RPMI8226 (cell line): ENCODE data around the gene UST.
"Not testable (repeated sequence)": the region's sequence is repeated elsewhere in the genome, so short reads cannot be mapped to it uniquely, and the experiment has no call there.

Experiments
- DNase-seq: peaks from one replicate; pipeline ENCODE4 v3.0.0-alpha.2; 2015

The UST gene

DNA sequence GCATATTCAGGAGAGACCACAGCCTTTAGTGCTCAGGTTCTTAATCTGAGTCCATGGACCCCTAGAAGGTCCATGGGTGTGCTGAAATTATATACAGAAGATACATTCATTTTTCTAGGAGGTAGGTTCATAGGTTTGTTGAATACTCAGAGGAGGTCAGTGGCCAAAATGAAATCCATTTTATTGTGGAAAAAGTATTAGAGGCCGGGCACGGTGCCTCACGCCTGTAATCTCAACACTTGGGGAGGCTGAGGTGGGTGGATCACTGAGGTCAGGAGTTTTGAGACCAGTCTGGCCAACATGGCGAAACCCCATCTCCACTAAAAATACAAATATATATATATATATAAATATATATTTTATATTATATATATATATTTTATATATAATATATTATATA lies 9.0 kb upstream of the UST start:
- no peak for DNase-seq

DNA sequence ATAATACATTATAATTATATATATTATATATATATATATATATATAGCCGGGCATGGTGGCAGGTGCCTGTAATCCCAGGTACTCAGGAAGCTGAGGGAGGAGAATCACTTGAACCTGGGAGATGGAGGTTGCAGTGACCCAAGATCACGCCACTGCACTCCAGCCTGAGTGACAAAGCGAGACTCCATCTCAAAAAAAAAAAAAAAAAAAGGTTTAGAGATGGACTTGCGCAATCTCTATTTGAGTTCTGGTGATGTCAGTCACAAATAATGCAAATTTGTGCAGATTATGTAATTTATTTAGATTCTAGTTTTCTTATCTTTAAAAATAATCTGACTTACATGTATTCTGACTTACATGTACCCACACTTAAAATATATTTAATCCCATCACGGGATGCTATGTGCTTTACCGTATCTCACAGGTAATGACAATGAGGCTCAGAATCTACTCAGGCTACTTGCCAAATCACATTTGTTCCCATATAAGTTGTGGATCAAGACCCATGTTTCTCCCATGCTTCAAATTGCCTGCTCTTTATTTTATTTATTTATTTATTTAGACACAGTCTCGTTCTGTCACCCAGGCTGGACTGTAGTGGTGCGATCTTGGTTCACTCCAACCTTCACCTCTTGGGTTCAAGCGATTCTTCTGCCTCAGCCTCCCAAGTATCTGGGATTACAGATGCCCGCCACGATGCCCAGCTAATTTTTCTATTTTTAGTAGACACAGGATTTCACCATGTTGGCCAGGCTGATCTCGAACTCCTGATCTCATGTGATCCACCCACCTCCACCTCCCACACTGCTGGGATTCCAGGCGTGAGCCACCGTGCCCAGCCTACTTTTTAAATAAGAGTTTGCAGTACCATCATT lies 7.6 kb upstream of the UST start:
- no peak for DNase-seq

DNA sequence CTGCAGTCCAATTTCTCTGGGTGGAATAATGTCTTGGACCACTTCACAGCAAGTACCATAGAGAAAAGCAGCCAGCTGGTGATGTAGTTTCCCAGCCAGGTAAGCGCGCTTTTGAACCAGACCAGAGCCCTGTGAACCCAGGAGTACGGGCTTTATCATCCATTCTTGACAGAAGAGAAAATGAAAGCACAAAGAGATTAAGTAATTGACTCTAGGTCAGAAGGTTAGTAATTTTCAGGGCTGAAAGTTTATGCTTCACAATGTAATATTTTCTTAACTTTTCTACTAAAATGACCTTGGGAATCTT lies 7.1 kb upstream of the UST start:
- DNase-seq = no peak

DNA sequence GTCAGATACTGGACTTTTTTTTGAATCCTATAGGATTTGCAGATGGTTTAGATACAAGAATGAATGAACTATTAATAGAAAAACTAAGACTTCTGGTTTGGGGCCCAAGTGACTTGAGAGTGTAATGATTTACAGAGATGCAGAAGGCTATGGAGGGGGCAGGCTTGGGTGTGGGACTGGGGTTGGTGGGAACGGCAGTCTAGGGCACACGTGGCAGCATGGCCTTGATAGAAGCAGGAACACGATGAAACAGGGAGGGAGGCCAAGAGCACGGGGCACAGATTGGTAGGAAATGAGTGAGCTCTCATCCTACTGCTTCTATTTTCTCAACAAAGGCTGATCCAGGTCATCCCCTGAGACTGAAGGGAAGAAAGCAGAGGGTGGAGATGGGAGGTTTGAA lies 3.4 kb upstream of the UST start:
- DNase-seq = no peak

DNA sequence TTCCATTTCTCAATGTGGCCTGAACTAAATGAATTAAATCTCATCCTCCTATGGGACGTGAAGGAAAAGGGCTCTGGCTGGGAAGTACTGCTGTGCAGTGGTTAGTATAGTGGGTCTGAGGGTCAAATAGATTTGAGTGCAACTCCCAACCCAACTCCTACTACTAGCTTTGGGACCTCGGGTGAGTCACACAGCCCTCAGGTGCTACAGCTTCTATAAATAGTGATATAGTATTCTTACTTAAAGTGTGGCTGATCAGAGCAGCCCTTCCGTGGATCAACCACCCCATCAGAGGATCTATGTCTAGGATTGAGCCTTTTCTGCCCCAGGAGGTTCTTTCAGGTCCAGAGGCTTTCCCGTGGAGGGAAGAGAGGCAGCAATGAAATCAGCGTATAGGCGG lies 904 bp upstream of the UST start:
- DNase-seq = peak; percentile 13

DNA sequence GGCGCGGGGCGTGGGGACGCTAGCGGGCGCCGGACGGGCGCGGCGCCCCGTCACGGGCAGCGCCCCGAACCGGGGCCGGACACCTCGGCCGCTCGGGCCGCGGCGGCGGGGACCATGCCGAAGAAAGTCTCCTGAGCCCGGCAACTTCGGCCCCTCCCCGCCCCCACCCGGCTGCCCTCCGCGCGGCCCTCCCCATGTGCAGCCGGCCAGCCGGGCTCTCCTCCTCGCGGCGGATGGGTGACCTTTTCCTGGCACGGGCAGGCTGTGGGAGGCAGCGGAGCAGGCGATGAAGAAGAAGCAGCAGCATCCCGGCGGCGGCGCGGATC lies 278 bp downstream of the UST start:
- peak; percentile 51 for DNase-seq

DNA sequence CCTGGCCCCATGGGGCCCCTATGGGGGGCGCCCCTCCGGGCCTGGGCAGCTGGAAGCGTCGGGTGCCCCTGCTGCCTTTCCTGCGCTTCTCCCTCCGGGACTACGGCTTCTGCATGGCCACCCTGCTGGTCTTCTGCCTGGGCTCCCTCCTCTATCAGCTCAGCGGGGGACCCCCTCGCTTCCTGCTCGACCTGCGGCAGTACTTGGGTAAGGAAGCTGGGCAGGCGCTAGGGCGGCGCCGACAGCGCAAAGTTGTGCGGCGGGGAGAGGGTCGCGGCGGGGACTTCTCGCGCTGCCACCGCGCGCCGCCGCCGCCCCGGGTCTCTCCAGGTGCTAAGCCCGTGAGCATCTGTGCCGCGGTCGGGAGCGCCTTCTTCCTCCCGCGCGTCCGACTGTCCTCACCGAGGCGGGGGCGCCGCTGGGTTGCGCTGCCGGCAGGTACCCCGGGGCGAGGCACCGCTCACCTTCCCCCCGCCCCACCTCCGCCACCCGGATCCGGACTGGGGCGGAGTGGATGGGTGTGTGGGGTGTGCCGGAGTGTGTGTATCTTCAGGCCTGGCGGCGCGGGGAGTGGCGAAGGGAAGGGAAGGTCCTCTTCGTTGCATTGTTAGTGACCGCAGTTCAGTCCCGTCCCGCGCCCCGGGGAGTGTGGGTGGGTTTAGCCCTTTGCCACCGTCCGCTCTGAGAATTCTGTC lies 788 bp downstream of the UST start:
- peak; percentile 62 for DNase-seq

DNA sequence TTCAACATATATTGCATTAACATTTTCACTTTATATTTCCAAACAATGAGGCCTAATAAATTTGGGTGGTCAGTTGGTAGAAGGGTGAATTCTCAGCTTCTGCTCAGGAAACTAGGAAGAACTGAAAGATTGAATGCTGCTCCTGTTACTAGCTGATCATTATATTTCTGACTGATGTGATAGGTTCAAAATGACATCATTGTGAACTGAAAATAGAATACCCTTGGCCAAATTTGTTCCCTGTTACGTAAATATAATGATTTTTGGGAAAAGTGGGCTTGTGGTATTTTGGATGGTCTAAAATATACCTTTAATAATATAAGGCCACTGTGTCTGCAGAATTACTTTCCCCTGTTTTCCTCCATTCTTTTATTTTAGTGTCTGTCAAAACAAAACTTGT lies 2.8 kb downstream of the UST start:
- DNase-seq = no peak

DNA sequence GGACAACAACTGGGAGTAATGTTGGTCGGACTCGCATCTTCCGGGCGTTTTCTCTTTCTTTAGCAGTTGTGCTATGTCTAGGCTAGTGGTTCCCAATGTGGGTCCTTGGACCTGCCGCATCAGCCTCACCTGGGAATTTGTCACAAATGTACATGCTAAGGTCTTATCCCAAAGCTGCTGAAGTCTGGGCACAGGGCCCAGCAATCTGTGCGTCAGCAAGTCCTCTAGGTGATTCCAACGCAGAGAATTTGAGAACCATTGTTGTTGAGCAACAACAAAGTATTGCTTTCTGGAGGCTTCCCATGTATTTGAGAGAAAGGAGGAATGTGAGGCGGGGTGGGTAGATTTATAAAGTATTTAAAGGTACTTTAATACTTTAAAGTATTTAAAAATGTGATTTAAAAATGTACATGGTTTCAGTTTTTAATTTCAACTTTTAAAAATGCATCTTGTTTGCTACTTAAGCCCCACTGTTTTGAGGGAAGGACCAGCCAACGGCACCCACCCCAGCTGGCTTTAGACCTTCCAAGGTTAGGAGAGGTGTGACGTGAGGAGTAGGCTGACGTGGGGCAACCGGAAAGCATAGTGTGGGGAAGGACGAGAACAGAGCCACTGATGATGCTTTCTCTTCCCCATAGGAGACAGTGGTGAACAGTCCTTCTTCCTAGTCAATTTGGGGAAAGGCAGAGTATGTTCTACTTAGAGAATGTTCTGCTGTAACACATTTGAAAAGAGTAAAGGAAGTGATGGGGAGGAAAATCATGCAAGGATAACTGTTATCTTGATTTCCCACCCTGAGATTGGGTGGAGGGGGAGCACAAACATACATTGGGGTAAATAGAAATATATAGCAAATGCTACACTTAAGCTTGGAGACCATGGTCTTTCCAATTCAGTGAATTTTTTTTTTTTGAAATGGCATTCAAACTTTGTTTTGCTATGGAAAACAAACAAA lies 4.3 kb downstream of the UST start:
- DNase-seq = no peak

DNA sequence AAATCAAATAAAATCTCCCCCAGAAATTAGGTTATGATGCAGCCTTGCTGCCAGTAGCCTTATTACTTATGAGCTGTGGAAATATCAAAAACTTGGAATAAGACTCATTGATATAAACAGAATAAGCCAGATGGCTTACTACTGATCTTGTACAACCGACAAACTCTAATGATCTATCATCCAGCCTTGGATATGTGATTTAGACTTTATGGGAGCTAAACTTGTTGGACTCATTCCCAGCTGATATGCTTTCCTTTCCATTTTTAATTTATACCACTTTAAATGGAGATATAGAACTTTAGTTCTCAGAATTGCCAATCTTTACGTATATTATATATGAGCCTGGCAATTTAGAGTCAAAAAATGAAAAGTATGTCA lies 5.0 kb downstream of the UST start:
- DNase-seq = no peak

DNA sequence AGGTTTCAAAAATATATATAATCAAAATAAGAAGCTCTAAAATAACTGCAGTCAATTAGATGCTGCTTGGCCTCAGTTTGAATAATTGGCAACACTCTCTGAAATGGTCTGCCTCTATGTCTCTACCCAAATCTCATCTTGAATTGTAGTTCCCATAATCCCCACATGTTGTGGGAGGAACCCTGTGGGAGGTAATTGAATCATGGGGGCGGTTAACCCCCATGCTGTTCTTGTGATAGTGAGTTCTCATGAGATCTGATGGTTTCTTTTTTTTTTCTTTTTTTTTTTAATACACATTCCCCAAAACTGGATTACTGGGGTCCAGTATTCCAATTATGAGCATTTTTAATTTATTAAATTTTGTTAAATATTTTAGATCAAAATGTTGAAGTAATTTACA lies 8.5 kb downstream of the UST start:
- DNase-seq = not testable (repeated sequence)

DNA sequence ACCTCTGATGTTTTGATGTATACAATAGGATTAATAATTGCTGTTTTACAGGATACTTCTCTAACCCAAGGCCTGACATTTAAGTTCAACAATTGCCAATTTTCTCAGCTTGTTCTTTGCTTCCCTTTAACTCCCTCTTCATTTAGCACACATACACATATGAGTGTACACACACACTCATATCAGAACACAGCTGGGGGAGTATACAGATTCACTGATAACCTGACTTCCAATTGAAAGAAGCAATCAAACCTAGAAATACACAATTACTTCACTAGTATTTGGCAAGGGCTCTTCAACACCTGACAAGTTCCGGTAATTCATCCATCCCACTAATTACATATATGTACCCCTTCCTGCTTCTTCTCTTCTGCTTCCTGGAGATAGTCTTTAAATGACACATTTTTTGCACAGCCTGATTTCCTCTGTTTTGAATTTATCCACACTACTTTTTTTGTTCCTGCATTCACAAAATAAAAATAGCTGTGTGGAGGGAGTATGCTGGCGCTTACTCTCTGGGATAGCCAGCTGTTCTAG lies 11.2 kb downstream of the UST start:
- no peak for DNase-seq

DNA sequence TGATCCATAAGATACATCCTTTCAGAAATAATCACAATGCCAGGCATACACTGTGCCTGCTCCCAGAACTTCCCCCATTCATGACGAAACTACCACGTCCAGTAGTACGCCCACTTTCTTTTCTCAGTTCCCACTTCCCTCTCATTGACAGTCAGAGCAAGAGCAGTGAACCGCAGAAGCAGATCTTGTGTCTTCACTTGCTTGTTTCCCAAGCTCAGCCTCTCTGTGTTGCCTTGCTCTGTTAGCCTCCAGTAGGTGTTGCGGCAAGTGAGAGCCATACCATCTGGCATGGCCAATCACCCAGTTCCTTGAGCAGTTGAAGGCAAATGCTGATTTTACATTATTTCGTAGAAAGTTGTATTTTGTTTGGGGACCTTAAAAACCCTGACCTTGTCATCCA lies 11.7 kb downstream of the UST start:
- peak; percentile 90 for DNase-seq

DNA sequence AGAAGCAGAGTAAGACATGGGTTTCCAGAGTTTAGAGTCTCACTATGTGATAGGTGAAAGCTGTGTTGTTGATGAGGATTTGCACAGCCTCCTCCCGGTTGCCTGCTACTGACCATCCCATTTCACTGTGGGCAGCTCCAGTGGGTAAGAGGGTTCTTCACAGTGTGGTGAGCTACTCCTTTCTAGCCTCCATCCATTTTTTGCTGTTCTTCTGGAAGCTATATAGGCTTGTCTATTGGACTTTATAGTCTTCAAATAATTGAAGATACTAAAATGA lies 13.4 kb downstream of the UST start:
- DNase-seq = no peak

DNA sequence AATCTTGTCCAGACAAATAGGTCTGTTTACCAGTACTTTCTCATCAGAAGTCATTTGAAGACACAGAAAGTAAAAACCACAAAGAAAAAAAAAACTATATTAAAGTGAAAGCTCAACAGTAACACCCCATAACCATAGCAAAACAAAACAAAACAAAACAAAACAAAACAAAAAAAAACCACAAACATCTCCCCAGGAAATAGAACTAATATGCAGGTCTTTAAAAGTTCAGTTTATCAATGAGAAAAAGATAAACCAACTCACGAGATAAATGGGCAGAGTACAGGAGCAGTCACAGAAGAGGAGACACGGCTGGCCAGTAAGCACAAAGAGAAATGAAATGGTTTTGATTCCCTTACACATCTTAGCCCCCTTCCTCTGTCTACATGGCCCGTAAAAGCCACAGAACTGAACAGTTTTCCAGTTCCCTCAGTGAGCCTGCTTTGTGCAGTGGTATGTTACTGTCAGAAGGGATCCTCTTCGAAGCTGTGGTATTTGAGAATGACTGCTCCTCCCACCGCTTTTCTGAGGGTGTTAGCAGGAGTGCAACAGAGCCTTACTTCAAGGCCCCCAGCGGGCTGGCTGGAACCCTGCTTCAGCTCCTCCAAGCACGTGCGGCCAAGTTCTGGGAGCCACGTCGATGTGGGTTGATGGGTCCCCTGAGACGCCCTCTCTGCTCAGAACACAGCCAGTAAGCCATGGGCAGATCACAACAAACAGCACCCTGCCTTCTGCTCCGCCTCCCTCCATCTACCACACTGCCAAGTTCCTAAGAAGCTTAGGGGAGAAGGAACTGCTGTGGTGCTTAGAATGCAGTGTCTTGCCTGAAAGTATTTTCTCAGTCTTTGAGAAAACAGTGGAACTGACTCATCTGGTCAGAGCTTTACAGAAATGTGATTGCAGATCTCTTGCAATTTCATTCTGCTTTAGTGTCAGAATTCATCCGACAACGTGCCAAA lies 14.0 kb downstream of the UST start:
- DNase-seq = peak; percentile 73

DNA sequence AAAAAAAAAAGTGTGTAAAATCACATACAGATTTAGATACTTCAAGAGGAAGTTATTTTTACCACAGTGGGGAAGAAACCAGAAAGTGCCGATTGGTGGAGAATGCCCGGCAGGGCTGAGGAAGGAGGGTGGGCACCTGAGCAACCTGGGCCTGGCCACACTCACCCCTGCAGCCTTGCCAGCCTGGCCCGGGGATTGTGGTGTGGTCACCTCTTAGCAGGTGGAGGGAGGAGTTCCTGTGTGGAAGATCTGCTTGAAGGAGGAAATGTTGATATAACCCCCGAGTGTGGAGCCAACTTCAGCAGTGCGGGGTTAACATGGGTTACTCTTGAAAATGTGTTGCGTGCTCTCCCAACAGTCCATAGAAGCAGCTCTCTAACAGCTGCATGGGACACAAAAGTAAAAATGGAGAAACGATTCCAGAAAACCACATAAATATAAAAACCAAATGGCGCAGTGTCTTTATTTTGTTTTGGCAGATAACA lies 14.7 kb downstream of the UST start:
- DNase-seq = peak; percentile 92

DNA sequence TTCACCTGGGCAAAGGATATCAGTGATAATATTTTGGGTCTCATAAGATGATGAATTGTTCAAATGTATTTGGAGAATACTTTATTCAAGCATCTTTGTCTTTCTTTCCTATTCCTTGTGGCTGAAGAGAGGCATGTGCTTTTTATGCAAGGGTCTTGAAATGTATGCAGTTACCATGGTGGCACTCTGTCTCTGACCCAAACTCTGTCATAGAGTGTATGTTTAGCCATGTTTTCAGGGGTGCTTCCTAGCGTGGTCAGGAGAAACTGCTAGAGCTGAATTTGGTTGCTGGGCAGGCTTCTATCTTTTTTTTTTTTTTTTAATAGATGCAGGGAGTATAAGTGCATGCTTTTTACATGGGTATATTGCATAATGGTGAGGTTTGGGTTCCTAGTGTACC lies 15.4 kb downstream of the UST start:
- no peak for DNase-seq

DNA sequence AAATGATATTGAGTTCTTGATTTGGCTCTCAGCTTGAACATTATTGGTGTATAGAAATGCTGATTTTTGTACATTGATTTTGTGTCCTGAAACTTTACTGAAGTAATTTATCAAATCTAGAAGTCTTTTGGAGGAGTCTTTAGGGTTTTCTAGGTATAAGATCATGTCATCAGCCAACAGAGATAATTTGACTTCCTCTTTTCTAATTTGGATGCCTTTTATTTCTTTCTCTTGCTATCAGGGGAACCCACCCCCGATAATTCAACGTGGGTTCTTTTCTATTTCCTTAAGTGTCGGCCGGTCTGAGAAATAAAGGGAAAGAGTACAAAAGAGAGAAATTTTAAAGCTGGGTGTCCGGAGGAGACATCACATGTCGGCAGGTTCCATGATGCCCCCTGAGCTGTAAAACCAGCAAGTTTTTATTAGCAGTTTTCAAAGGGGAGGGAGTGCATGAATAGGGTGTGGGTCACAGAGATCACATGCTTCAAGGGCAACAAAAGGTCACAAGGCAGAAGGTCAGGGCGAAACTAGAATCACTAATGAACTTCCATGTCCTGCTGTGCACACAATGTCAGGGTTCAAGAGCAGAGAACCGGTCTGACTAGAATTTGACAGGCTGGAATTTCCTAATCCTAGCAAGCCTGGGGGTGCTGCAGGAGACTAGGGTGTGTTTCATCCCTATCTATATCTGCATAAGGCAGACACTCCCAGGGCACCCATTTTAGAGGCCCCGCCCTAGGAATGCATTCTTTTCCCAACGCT lies 17.6 kb downstream of the UST start:
- not testable (repeated sequence) for DNase-seq

DNA sequence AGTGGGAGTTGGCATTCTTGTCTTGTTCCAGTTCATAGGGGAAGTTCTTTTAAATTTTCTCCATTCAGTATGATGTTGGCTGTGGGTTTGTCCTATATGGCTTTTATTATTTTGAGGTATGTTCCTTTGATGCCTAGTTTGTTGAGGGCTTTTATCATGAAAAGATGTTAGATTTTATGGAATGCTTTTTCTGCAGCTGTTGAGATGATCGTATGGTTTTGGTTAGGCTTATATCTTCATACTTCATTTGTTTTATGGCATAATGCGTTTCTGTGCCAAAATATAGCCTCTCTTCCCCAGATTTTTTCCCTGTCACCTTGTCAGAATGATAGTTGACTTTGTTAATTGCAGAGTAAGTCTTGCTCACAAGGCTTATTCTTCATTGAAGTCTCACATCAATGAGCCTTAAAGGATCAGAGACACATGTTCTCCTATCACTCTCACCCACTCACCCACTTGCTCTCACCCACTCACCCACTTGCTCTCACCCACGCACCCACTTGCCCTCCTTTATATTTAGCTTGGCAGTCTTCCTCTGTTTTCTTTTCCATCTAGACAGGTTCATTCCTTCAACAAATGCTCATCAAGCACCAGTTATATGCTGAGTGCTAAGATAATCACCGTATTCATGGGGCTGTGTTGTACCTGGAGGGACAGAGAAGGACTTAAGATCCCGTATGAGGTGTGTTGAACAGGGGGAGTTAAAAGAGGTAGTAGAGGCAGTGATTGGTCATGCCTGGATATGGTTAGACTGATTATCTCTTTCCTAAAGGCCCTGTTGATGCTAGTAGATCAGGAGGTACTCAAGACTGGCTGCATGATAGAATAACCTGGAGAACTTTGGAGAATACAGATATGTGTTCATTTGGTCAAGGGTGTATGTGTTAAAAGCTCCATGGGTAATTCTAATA lies 19.3 kb downstream of the UST start:
- no peak for DNase-seq

DNA sequence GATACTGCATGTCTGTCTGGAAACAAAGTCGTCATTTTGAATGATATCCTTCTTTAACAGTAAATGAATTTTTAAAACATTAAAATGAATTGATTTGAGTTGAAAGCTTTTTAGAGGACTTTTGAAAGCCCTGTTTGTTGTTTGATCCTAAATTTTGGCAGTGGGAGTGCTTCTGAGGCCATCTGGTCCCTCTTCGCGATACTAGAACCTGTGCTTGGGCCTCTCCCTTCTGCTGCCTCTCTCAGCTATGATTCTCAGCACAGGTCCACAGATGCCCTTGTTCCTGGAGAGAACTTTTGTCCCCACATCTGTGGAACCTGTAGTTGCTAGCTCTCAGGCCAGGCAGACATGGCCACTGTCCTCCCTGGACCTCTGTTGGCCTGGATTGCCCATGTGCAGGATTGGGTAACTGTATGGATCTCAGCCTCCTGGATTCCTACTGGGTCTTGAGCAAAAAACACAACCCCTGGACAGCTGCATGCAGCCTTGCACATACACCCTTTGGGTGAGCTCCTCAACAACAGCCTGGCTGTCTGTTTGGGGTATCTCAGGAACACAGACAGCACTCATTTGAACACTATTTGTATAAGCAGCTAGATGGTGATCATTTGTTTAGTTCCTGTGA lies 21.9 kb downstream of the UST start:
- DNase-seq = no peak
